H1 (cell line): ENCODE data around the gene OBI1. TPM values are rescaled to one million over a fixed set of nuclear protein-coding genes. Genes with fewer than 3 reads are reported as not detected.
A peak's percentile ranks its signal among the peaks of the same experiment; 100 is the strongest.

Experiments
- ASH2L ChIP-seq: fragments of 200-600, 300-600 bp; sonication (generic); IDR thresholded peaks from one replicate; pipeline ENCODE4 v1.7.1; 2017; ENCODE audit warnings: low read length
- BACH1 ChIP-seq: IDR thresholded peaks from 2 replicates; pipeline ENCODE4 v1.6.1; 2012; ENCODE audit warnings: low read length, improper control_type of control experiment
- BRCA1 ChIP-seq: IDR thresholded peaks from 2 replicates; pipeline ENCODE4 v1.6.1; 2012; ENCODE audit warnings: low read depth, low read length, improper control_type of control experiment
- CBX8 ChIP-seq: fragments of 300-800, 300-1000 bp; sonication (generic); IDR thresholded peaks from 2 replicates; pipeline ENCODE4 v1.7.1; 2016; ENCODE audit warnings: low read depth, low read length, borderline replicate concordance
- FOSL1 ChIP-seq: IDR thresholded peaks from 2 replicates; pipeline ENCODE4 v1.6.1; 2011; ENCODE audit warnings: mild to moderate bottlenecking, low read depth, low read length, moderate library complexity; ENCODE audit not compliant: insufficient read depth
- KDM4A ChIP-seq: IDR thresholded peaks from one replicate; pipeline ENCODE4 v1.7.1; 2012; ENCODE audit warnings: low read depth, mild to moderate bottlenecking, moderate library complexity, low read length, inconsistent platforms; ENCODE audit not compliant: severe bottlenecking
- PHF8 ChIP-seq: fragments of 200-600 bp; sonication (generic); conservative IDR thresholded peaks from 2 replicates; pipeline ENCODE4 v1.7.1; 2012; ENCODE audit warnings: low read depth, mild to moderate bottlenecking, inconsistent platforms, low read length, moderate library complexity
- POLR2A ChIP-seq, 2 experiments: IDR thresholded peaks; 1 replicate in 1 of 2; 2 replicates in 1 of 2; pipeline ENCODE4 v1.6.1; 2011; ENCODE audit warnings: low read depth in 2 of 2, low read length in 2 of 2, mild to moderate bottlenecking in 2 of 2; ENCODE audit errors: control extremely low read depth in 1 of 2
- POLR2AphosphoS5 ChIP-seq: IDR thresholded peaks from 2 replicates; pipeline ENCODE4 v1.6.1; 2011; ENCODE audit warnings: low read depth, low read length
- POU5F1 ChIP-seq: IDR thresholded peaks from 2 replicates; pipeline ENCODE4 v1.6.1; 2011; ENCODE audit warnings: low read depth, mild to moderate bottlenecking, low read length, moderate library complexity
- RNF2 ChIP-seq: fragments of 200-900, 300-1000 bp; sonication (generic); IDR thresholded peaks from 2 replicates; pipeline ENCODE4 v1.7.1; 2016; ENCODE audit warnings: borderline replicate concordance, low read depth, mild to moderate bottlenecking, antibody characterized with exemption, low read length; ENCODE audit not compliant: poor library complexity, severe bottlenecking; ENCODE audit errors: missing control alignments
- SAP30 ChIP-seq: fragments of 300-600 bp; sonication (generic); IDR thresholded peaks from 2 replicates; pipeline ENCODE4 v1.7.1; 2012; ENCODE audit warnings: low read length, moderate library complexity, mild to moderate bottlenecking, inconsistent platforms; ENCODE audit not compliant: insufficient read depth, insufficient replicate concordance
- SP2 ChIP-seq: IDR thresholded peaks from 2 replicates; pipeline ENCODE4 v1.6.1; 2012; ENCODE audit warnings: mild to moderate bottlenecking, low read length, inconsistent platforms
- SRF ChIP-seq: IDR thresholded peaks from 2 replicates; pipeline ENCODE4 v1.6.1; 2011; ENCODE audit warnings: mild to moderate bottlenecking, low read depth, low read length, moderate library complexity
- SUZ12 ChIP-seq: fragments of 200-600 bp; sonication (generic); IDR thresholded peaks from 2 replicates; pipeline ENCODE4 v1.6.1; 2012; ENCODE audit warnings: mild to moderate bottlenecking, inconsistent platforms, low read length, moderate library complexity, mixed read lengths
- TAF1 ChIP-seq: IDR thresholded peaks from 2 replicates; pipeline ENCODE4 v1.6.1; 2011; ENCODE audit warnings: mild to moderate bottlenecking, low read depth, low read length
- TCF12 ChIP-seq: IDR thresholded peaks from 2 replicates; pipeline ENCODE4 v1.6.1; 2011; ENCODE audit warnings: low read depth, mild to moderate bottlenecking, low read length
- USF2 ChIP-seq: IDR thresholded peaks from 2 replicates; pipeline ENCODE4 v1.6.1; 2011; ENCODE audit warnings: low read length, improper control_type of control experiment
- YY1 ChIP-seq: IDR thresholded peaks from 2 replicates; pipeline ENCODE4 v1.6.1; 2011; ENCODE audit warnings: low read depth, mild to moderate bottlenecking, low read length
- polyA plus RNA-seq, 7 experiments: library from polyadenylated mRNA; depleted of rRNA in 3 of 7; stranded (reverse) in 5 of 7; unstranded in 2 of 7; fragments of >200 nt in 5 of 7; fragments of 200-250 nt in 2 of 7; gene quantifications; 1 replicate in 5 of 7; 2 replicates in 1 of 7; 4 replicates in 1 of 7; pipeline versions ENCODE4 v1.2.1 to v1.2.3, GENCODE V29; 2011 to 2013; ENCODE audit warnings: missing spikeins in 2 of 7, mixed read lengths in 2 of 7
- total RNA-seq: library from RNA; stranded (reverse); fragmentation: NEBNext Ultra II Directional; extraction: Animal tissue kit (Norgen Biotek cat#: 25700); gene quantifications from 2 replicates; pipeline ENCODE4 v1.2.1, GENCODE V29; 2021
- TF ChIP-seq, protein P1 (sequence below): IDR thresholded peaks from 2 replicates; pipeline ENCODE4 v1.6.1; 2012; ENCODE audit warnings: inconsistent platforms
- TF ChIP-seq, protein P2 (sequence below): IDR thresholded peaks from 2 replicates; pipeline ENCODE4 v1.6.1; 2012; ENCODE audit warnings: inconsistent platforms

Gene OBI1
- total and polyA plus RNA-seq, 2 of the 8 experiments (the other 6 are each of a cell fraction or from before 2014, with no cell fraction given): 7.1 to 14.3 TPM

GRCh38 chr13:78601124-78601873 is 57.7 kb downstream of the OBI1 start (continued):
- no peak for TF ChIP-seq YY1
- TF ChIP-seq SAP30: no peak
- TF ChIP-seq RNF2: peak; percentile 54
- no peak for TF ChIP-seq TCF12
- TF ChIP-seq FOSL1: no peak
- TF ChIP-seq POU5F1: no peak
- no peak for TF ChIP-seq BRCA1
- TF ChIP-seq, protein P1, sequence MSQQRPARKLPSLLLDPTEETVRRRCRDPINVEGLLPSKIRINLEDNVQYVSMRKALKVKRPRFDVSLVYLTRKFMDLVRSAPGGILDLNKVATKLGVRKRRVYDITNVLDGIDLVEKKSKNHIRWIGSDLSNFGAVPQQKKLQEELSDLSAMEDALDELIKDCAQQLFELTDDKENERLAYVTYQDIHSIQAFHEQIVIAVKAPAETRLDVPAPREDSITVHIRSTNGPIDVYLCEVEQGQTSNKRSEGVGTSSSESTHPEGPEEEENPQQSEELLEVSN: peak; percentile 48; the same call in 1 of the 2 replicates
- no peak for TF ChIP-seq TAF1
- no peak for TF ChIP-seq POLR2AphosphoS5
- TF ChIP-seq, protein P2, sequence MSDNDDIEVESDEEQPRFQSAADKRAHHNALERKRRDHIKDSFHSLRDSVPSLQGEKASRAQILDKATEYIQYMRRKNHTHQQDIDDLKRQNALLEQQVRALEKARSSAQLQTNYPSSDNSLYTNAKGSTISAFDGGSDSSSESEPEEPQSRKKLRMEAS: peak; percentile 42; the same call in 1 of the 2 replicates
- no peak for TF ChIP-seq PHF8
- TF ChIP-seq CBX8: peak; percentile 92; the same call in 1 of the 2 replicates
- peak; percentile 40 for TF ChIP-seq KDM4A
- no peak for TF ChIP-seq BACH1
- no peak for TF ChIP-seq SRF
- TF ChIP-seq USF2: no peak
- TF ChIP-seq ASH2L: no peak
- no peak for TF ChIP-seq SP2
- TF ChIP-seq POLR2A (IDR thresholded peaks at IDR 0.05; ENCODE audit: control extremely low read depth in 1 of 2, low read depth in 2 of 2, low read length in 2 of 2): no peak
- peak; percentile 83 for TF ChIP-seq SUZ12
